ENCODE measurements around the gene MAP2K7.

MAP2K7 gene

GRCh38 chr19:7899751-7900378, 3.8 kb upstream of the MAP2K7 start:
- H3K4me3 ChIP-seq (ENCODE audit: low read depth, low read length) = no peak overlapping the region
- DNase-seq (ENCODE audit: low read depth) = no peak
- no peak for TF ChIP-seq CTCF (IDR thresholded peaks at IDR 0.05; ENCODE audit: low read depth, low read length, missing control alignments)

DNA sequence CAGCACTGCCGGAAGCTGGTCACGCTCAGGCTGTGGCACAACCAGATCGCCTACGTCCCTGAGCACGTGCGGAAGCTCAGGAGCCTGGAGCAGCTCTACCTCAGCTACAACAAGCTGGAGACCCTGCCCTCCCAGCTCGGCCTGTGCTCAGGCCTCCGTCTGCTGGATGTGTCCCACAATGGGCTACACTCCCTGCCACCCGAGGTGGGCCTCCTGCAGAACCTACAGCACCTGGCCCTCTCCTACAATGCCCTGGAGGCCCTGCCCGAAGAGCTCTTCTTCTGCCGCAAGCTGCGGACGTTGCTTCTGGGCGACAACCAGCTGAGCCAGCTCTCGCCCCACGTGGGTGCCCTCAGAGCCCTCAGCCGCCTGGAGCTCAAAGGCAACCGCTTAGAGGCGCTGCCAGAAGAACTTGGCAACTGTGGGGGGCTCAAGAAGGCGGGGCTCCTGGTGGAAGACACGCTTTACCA, 3.2 kb upstream of the MAP2K7 start:
- DNase-seq (ENCODE audit: low read depth) = no peak
- no peak for TF ChIP-seq CTCF (IDR thresholded peaks at IDR 0.05; ENCODE audit: low read depth, low read length, missing control alignments)
- no peak overlapping the region for H3K4me3 ChIP-seq (ENCODE audit: low read depth, low read length)

DNA sequence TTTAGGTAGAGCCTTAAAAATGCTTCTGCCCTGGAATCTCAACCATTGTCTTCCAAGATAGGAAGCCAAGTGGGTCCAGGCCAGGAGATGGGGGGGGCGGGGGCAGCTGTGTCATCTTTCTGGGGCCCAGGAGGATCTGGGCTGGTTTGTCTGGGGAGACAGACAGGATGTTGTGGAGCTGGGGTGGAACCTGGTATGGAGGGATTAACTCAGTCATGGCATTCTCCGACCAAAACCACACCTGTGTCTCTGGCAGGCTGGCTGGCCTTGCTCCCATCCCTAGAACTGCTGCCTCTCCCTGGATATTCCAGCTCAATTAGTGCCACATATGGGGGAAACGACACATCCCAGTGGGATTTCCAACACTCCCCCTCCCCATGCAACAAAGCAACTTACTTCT, 2.7 kb upstream of the MAP2K7 start:
- no peak for TF ChIP-seq CTCF (IDR thresholded peaks at IDR 0.05; ENCODE audit: low read depth, low read length, missing control alignments)
- DNase-seq (ENCODE audit: low read depth) = no peak
- H3K4me3 ChIP-seq (ENCODE audit: low read depth, low read length) = no peak overlapping the region

- DNase-seq (ENCODE audit: low read depth) = no peak
- no peak for TF ChIP-seq CTCF (IDR thresholded peaks at IDR 0.05; ENCODE audit: low read depth, low read length, missing control alignments)
- H3K4me3 ChIP-seq (ENCODE audit: low read depth, low read length) = no peak overlapping the region
These were observed 2.3 kb upstream of the MAP2K7 start for GRCh38 chr19:7901337-7901736.

- H3K4me3 ChIP-seq (ENCODE audit: low read depth, low read length) = peak overlapping the region; percentile 88
- DNase-seq (ENCODE audit: low read depth) = no peak
- no peak for TF ChIP-seq CTCF (IDR thresholded peaks at IDR 0.05; ENCODE audit: low read depth, low read length, missing control alignments)
These were observed 857 bp upstream of the MAP2K7 start for GRCh38 chr19:7902796-7903243.

GRCh38 chr19:7904074-7905020, 670 bp downstream of the MAP2K7 start:
- no peak for TF ChIP-seq CTCF (IDR thresholded peaks at IDR 0.05; ENCODE audit: low read depth, low read length, missing control alignments)
- peak overlapping the region; percentile 98 for H3K4me3 ChIP-seq (ENCODE audit: low read depth, low read length)
- no peak for DNase-seq (ENCODE audit: low read depth)

Measured in GM12864 (cell line).